HEK293 (cell line): ENCODE data around the gene BID.

Source experiments
- CTCF ChIA-PET: fragments of 350-600 bp; formaldehyde crosslinking; extraction: SDS; loops from one replicate; lab custom pipeline; 2021; ENCODE audit warnings: antibody characterized with exemption; lab: Yijun Ruan, JAX
- POLR2A ChIA-PET: fragments of 300-600 bp; formaldehyde crosslinking; extraction: SDS; loops from one replicate; lab custom pipeline; 2020; ENCODE audit warnings: antibody characterized with exemption, inconsistent platforms; lab: Yijun Ruan, JAX
- H3K27ac ChIP-seq: fragments of 200-500 bp; sonication (Bioruptor generic); 2 replicates; pipeline ENCODE4 v1.5.1; 2014; ENCODE audit warnings: low read depth, low read length, control low read depth, inconsistent platforms; ENCODE audit errors: extremely low read depth
- H3K36me3 ChIP-seq, 2 experiments: fragments of 200-500 bp in 1 of 2; sonication (Bioruptor generic) in 1 of 2; 1 replicate in 1 of 2; 2 replicates in 1 of 2; pipeline ENCODE4 v1.5.1; 2014 to 2017; ENCODE audit warnings: inconsistent platforms in 2 of 2, low read length in 2 of 2; ENCODE audit not compliant: control insufficient read depth in 2 of 2, insufficient read depth in 1 of 2
- H3K4me1 ChIP-seq: fragments of 200-500 bp; sonication (Bioruptor generic); 2 replicates; pipeline ENCODE4 v1.5.1; 2014; ENCODE audit warnings: mild to moderate bottlenecking, low read length, inconsistent platforms; ENCODE audit not compliant: control insufficient read depth, insufficient read depth
- H3K4me3 ChIP-seq: 2 replicates; pipeline ENCODE4 v1.5.1; 2011; ENCODE audit warnings: low read depth, mild to moderate bottlenecking, control low read depth, low read length, moderate library complexity
- H3K9me3 ChIP-seq: fragments of 200-500 bp; sonication (Bioruptor generic); 2 replicates; pipeline ENCODE4 v1.5.1; 2014; ENCODE audit warnings: low read depth, low read length, inconsistent platforms; ENCODE audit not compliant: control insufficient read depth, insufficient read depth
- EGR2 ChIP-seq: fragments of 450-650 bp; formaldehyde crosslinking; IDR thresholded peaks from 2 replicates; pipeline ENCODE4 v1.5.1; 2016; ENCODE audit warnings: low read depth, missing biosample characterization, missing genetic modification characterization
- GLIS1 ChIP-seq: fragments of 450-650 bp; formaldehyde crosslinking; IDR thresholded peaks from 2 replicates; pipeline ENCODE4 v1.5.1; 2016; ENCODE audit warnings: missing biosample characterization, missing genetic modification characterization
- GLIS2 ChIP-seq: fragments of 450-650 bp; formaldehyde crosslinking; IDR thresholded peaks from 2 replicates; pipeline ENCODE4 v1.5.1; 2016; ENCODE audit warnings: missing biosample characterization, missing genetic modification characterization
- KLF17 ChIP-seq: fragments of 450-650 bp; formaldehyde crosslinking; IDR thresholded peaks from 2 replicates; pipeline ENCODE4 v1.5.1; 2016; ENCODE audit warnings: missing biosample characterization, missing genetic modification characterization
- PRDM10 ChIP-seq: fragments of 450-650 bp; formaldehyde crosslinking; IDR thresholded peaks from 2 replicates; pipeline ENCODE4 v1.5.1; 2016; ENCODE audit warnings: missing biosample characterization, missing genetic modification characterization
- TSHZ1 ChIP-seq: fragments of 450-650 bp; formaldehyde crosslinking; IDR thresholded peaks from 2 replicates; pipeline ENCODE4 v1.5.1; 2016; ENCODE audit warnings: missing biosample characterization, missing genetic modification characterization, borderline replicate concordance
- ZNF175 ChIP-seq: fragments of 450-650 bp; formaldehyde crosslinking; IDR thresholded peaks from 2 replicates; pipeline ENCODE4 v1.5.1; 2016; ENCODE audit warnings: missing biosample characterization, missing genetic modification characterization
- ZNF26 ChIP-seq: fragments of 450-650 bp; formaldehyde crosslinking; IDR thresholded peaks from 2 replicates; pipeline ENCODE4 v1.5.1; 2016; ENCODE audit warnings: missing biosample characterization, missing genetic modification characterization
- ZNF354C ChIP-seq: fragments of 450-650 bp; formaldehyde crosslinking; IDR thresholded peaks from 2 replicates; pipeline ENCODE4 v1.5.1; 2016; ENCODE audit warnings: missing biosample characterization, missing genetic modification characterization, low read depth, borderline replicate concordance
- ZNF600 ChIP-seq: fragments of 450-650 bp; formaldehyde crosslinking; IDR thresholded peaks from 2 replicates; pipeline ENCODE4 v1.5.1; 2016; ENCODE audit warnings: missing biosample characterization, missing genetic modification characterization
- ZNF776 ChIP-seq: fragments of 450-650 bp; formaldehyde crosslinking; IDR thresholded peaks from 2 replicates; pipeline ENCODE4 v1.5.0; 2017; ENCODE audit warnings: missing biosample characterization, missing genetic modification characterization, borderline replicate concordance

The BID gene

GRCh38 chr22:17770180-17771077, 3.8 kb downstream of the BID start:
- peaks cover 0 to 7% of the 10 kb centered on the region in 2 experiments; a peak in 1 of 3 replicates for H3K36me3 ChIP-seq
- no peak overlapping the region for H3K27ac ChIP-seq
- TF ChIP-seq ZNF26 (tag by site-specific recombination) (no peak), ZNF600 (tag by site-specific recombination) (peak; percentile 33; the same call in 1 of the 2 replicates), PRDM10 (peak; percentile 33; the same call in 1 of the 2 replicates), KLF17 (tag by site-specific recombination) (no peak)
- no peaks in the 10 kb centered on the region for H3K9me3 ChIP-seq
- POLR2A ChIA-PET: interaction anchor here (1.5 kb wide), 1 partner anchor 14 kb away, joined by 4 read pairs; no protein-coding TSS in a partner anchor
- H3K4me1 ChIP-seq: peaks cover 5% of the 10 kb centered on the region
- H3K4me3 ChIP-seq: no peak overlapping the region
- CTCF ChIA-PET: interaction anchor here (0.6 to 1.4 kb wide), 3 partner anchors 28 to 371 kb away, joined by 3 to 6 read pairs (median 5); no protein-coding TSS in a partner anchor

- CTCF ChIA-PET: interaction anchor here (0.6 to 1.4 kb wide), 2 partner anchors 27 to 302 kb away, joined by 3 to 6 read pairs; no protein-coding TSS in a partner anchor
- POLR2A ChIA-PET: interaction anchor here (1.5 kb wide), 1 partner anchor 15 kb away, joined by 4 read pairs; no protein-coding TSS in a partner anchor
- H3K4me1 ChIP-seq: peaks cover 5% of the 10 kb centered on the region
Measured at GRCh38 chr22:17769716-17770082, 4.6 kb downstream of the BID start.

More at GRCh38 chr22:17769716-17770082, 4.6 kb downstream of the BID start:
- no peak overlapping the region for H3K4me3 ChIP-seq
- no peaks in the 10 kb centered on the region for H3K9me3 ChIP-seq
- no peak overlapping the region for H3K27ac ChIP-seq
- TF ChIP-seq EGR2 (tag by site-specific recombination) (no peak), GLIS2 (0 out of 2 replicates have a peak, but pooled peaks have one; percentile 22), ZNF776 (tag by site-specific recombination) (no peak), GLIS1 (tag by site-specific recombination) (peak; percentile 23; the same call in 1 of the 2 replicates), ZNF354C (tag by site-specific recombination) (no peak), TSHZ1 (tag by site-specific recombination) (no peak), ZNF175 (tag by site-specific recombination) (no peak)
- H3K36me3 ChIP-seq: peaks cover 0 to 7% of the 10 kb centered on the region in 2 experiments; a peak in 1 of 3 replicates
